ENCODE data around the gene ACSBG1.
"Not testable (repeated sequence)": the region's sequence is repeated elsewhere in the genome, so short reads cannot be mapped to it uniquely, and the experiment has no call there.

ACSBG1 gene

DNA sequence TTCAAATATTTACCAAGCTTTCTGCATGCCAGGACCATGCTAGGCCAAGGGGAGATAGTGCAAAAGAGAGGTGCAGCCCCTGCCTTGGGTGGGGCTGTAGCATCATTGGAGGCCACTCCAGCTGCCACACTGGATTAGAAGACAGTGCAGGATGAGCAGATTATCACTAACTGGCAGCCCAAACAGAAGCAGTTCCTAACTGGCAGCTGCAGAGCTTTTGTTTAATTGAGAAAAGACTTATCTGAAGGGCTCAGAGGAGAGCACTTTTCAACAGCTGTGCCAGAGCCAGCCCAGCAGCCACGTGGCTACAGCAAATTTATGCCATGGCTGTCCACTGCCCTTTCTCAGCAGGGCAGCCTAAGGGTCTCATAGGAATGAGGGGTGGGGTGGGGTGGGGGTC lies 13.5 kb upstream of the ACSBG1 start:
- no peak overlapping the region for H3K9ac ChIP-seq (ENCODE audit: low read length)
- H3K4me3 ChIP-seq (ENCODE audit: low read length): no peak overlapping the region
- no peaks in the 10 kb centered on the region for H3K9me3 ChIP-seq (ENCODE audit: control insufficient read depth, low read depth, low read length)
- no peaks in the 10 kb centered on the region for H3K4me1 ChIP-seq (ENCODE audit: control insufficient read depth, low read depth, low read length)
- no peaks in the 10 kb centered on the region for H3K36me3 ChIP-seq (ENCODE audit: control insufficient read depth, low read depth, low read length)
- H3K27me3 ChIP-seq (ENCODE audit: control insufficient read depth, insufficient read depth, low read length): no peaks in the 10 kb centered on the region
- H3K27ac ChIP-seq (ENCODE audit: low read length): no peak overlapping the region

DNA sequence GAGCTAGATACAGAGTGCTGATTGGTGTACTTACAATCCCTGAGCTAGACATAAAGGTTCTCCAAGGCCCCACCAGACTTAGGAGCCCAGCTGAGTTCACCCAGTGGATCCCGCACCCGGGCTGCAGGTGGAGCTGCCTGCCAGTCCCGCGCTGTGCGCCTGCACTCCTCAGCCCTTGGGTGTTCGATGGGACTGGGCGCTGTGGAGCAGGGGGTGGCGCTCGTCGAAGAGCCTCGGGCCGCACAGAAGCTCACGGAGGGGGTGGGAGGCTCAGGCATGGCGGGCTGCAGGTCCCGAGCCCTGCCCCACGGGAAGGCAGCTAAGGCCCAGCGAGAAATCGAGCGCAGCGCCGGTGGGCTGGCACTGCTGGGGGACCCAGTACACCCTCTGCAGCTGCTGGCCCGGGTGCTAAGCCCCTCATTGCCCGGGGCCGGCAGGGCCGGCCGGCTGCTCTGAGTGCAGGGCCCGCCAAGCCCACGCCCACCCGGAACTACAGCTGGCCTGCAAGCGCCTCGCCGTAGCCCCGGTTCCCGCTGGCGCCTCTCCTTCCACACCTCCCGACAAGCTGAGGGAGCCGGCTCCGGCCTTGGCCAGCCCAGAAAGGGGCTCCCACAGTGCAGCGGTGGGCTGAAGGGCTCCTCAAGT lies 11.7 kb upstream of the ACSBG1 start:
- not testable (repeated sequence) for H3K9me3 ChIP-seq (ENCODE audit: control insufficient read depth, low read depth, low read length); H3K4me3 ChIP-seq (ENCODE audit: low read length); H3K27ac ChIP-seq (ENCODE audit: low read length); H3K36me3 ChIP-seq (ENCODE audit: control insufficient read depth, low read depth, low read length); H3K27me3 ChIP-seq (ENCODE audit: control insufficient read depth, insufficient read depth, low read length); H3K4me1 ChIP-seq (ENCODE audit: control insufficient read depth, low read depth, low read length); H3K9ac ChIP-seq (ENCODE audit: low read length)

DNA sequence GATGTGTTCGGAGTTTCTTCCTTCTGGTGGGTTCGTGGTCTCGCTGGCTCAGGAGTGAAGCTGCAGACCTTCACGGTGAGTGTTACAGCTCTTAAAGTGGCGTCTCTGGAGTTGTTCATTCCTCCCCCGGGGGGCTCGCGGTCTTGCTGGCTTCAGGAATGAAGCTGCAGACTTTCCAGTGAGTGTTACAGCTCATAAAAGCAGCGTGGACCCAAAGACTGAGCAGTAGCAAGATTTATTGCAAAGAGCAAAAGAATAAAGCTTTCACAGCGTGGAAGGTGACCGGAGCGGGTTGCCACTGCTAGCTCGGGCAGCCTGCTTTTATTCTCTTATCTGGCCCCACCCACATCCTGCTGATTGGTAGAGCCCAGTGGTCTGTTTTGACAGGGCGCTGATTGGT lies 11.0 kb upstream of the ACSBG1 start:
- not testable (repeated sequence) for H3K9ac ChIP-seq (ENCODE audit: low read length); H3K4me3 ChIP-seq (ENCODE audit: low read length); H3K36me3 ChIP-seq (ENCODE audit: control insufficient read depth, low read depth, low read length); H3K27me3 ChIP-seq (ENCODE audit: control insufficient read depth, insufficient read depth, low read length); H3K27ac ChIP-seq (ENCODE audit: low read length); H3K9me3 ChIP-seq (ENCODE audit: control insufficient read depth, low read depth, low read length); H3K4me1 ChIP-seq (ENCODE audit: control insufficient read depth, low read depth, low read length)

DNA sequence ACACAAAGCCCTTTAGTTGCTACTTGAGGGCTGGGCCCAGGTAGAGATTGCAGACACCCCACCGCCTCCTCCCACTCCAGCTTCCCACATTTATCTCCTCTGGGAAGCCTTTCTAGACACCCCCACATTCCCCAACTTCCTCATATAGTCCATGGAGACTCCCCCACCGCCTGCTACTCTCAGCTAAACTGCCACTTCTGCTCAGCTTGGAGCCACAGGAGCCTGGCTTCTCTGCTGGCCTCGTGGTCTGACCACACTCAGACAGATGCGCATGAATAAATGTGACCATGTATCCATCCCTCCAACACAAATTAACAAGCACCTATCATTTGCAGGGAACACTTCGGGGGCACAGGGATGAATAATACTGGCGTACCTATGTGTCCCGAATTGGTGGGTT lies 10.5 kb upstream of the ACSBG1 start:
- no peaks in the 10 kb centered on the region for H3K36me3 ChIP-seq (ENCODE audit: control insufficient read depth, low read depth, low read length)
- H3K27me3 ChIP-seq (ENCODE audit: control insufficient read depth, insufficient read depth, low read length): no peaks in the 10 kb centered on the region
- no peaks in the 10 kb centered on the region for H3K9me3 ChIP-seq (ENCODE audit: control insufficient read depth, low read depth, low read length)
- no peaks in the 10 kb centered on the region for H3K4me1 ChIP-seq (ENCODE audit: control insufficient read depth, low read depth, low read length)
- no peak overlapping the region for H3K9ac ChIP-seq (ENCODE audit: low read length)
- no peak overlapping the region for H3K4me3 ChIP-seq (ENCODE audit: low read length)
- H3K27ac ChIP-seq (ENCODE audit: low read length): no peak overlapping the region

DNA sequence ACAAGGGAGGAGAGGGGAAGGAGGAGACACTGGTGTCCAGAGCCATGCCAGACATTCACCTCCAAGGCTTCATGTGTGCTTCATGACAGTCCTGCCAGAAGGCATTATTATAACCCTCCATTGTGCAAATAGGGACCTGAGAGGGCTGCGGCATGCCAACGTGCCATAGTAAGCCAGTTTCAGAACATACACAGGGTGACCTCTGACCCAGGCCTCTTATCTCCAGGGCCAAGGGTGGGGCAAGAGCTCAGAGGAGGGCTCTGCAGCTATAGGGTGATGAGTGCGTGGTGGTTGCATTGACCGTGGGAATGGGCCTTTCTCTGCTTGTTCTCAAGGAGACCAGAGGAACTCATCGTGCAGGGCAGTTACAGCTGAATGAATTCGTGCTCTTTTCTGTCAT lies 9.7 kb upstream of the ACSBG1 start:
- Histone ChIP-seq H3K4me3 (ENCODE audit: low read length) (no peak overlapping the region), H3K9me3 (ENCODE audit: control insufficient read depth, low read depth, low read length) (no peaks in the 10 kb centered on the region), H3K27me3 (ENCODE audit: control insufficient read depth, insufficient read depth, low read length) (no peaks in the 10 kb centered on the region), H3K36me3 (ENCODE audit: control insufficient read depth, low read depth, low read length) (no peaks in the 10 kb centered on the region), H3K27ac (ENCODE audit: low read length) (no peak overlapping the region), H3K9ac (ENCODE audit: low read length) (no peak overlapping the region), H3K4me1 (ENCODE audit: control insufficient read depth, low read depth, low read length) (no peaks in the 10 kb centered on the region)

DNA sequence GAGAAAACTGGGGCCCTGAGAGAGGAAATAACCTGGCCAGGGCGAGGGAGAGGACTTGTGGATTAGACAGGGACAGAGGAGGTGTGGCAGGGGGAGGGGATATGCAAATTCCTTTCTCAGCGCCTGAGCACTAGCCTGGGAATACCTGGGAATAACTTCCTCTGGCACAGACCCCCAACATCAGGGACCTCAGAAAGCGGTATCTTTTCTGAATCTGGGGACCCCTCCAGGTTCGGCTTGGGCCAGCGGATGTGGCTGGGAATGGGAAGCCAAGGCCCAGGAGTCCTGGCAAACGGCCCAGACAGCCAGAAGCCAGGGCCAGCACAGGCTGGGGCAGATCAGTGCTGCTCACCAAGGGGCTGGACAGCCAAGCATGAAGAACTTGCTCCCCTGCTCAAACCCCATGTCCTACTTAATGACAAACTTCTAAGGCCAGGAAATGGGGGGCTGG lies 9.2 kb upstream of the ACSBG1 start:
- Histone ChIP-seq H3K9ac (ENCODE audit: low read length) (no peak overlapping the region), H3K27me3 (ENCODE audit: control insufficient read depth, insufficient read depth, low read length) (no peaks in the 10 kb centered on the region), H3K4me1 (ENCODE audit: control insufficient read depth, low read depth, low read length) (no peaks in the 10 kb centered on the region), H3K27ac (ENCODE audit: low read length) (no peak overlapping the region), H3K4me3 (ENCODE audit: low read length) (no peak overlapping the region), H3K36me3 (ENCODE audit: control insufficient read depth, low read depth, low read length) (no peaks in the 10 kb centered on the region), H3K9me3 (ENCODE audit: control insufficient read depth, low read depth, low read length) (no peaks in the 10 kb centered on the region)

DNA sequence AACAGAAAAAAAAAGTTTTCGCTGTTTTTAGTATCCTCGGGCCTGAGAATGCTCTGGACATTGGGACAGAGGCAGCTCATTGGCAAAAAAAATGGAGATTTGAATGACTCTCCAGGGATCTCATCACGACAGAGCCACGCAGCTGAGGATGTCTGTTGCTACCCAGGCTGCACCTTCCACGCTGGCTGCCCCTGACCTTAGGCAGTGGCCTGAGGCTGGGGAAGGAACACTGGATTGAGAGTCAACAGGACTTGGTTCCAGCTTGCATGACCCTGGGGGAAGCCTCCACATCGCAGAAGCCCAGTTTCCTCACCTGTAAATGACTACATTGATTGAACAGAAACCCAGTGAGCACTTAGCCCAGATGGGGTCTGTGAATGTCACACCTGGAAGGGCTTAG lies 8.7 kb upstream of the ACSBG1 start:
- no peak overlapping the region for H3K4me3 ChIP-seq (ENCODE audit: low read length)
- no peaks in the 10 kb centered on the region for H3K36me3 ChIP-seq (ENCODE audit: control insufficient read depth, low read depth, low read length)
- no peak overlapping the region for H3K27ac ChIP-seq (ENCODE audit: low read length)
- H3K4me1 ChIP-seq (ENCODE audit: control insufficient read depth, low read depth, low read length): no peaks in the 10 kb centered on the region
- H3K9ac ChIP-seq (ENCODE audit: low read length): no peak overlapping the region
- no peaks in the 10 kb centered on the region for H3K9me3 ChIP-seq (ENCODE audit: control insufficient read depth, low read depth, low read length)
- H3K27me3 ChIP-seq (ENCODE audit: control insufficient read depth, insufficient read depth, low read length): no peaks in the 10 kb centered on the region

DNA sequence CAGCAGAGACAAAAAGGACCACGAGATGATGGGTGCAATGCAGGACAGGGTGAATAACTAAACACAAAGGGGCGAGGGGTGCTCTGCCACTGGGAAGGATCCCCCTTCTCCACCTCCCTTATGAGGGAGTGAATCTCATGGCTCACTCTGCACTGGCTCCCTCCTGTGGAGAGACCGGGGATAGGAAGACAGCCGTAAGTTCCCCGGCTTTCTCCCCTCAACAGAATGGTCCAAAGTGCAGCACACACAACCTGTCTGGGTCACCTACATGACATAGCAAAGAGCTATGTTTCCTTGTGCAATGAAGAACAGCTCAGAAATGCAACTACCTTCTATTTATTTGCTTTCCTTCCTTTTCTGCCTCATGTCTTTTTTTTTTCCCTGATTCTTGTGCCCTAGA lies 7.8 kb upstream of the ACSBG1 start:
- Histone ChIP-seq H3K4me1 (ENCODE audit: control insufficient read depth, low read depth, low read length) (no peaks in the 10 kb centered on the region), H3K4me3 (ENCODE audit: low read length) (no peak overlapping the region), H3K27me3 (ENCODE audit: control insufficient read depth, insufficient read depth, low read length) (no peaks in the 10 kb centered on the region), H3K27ac (ENCODE audit: low read length) (no peak overlapping the region), H3K9me3 (ENCODE audit: control insufficient read depth, low read depth, low read length) (no peaks in the 10 kb centered on the region), H3K36me3 (ENCODE audit: control insufficient read depth, low read depth, low read length) (no peaks in the 10 kb centered on the region), H3K9ac (ENCODE audit: low read length) (no peak overlapping the region)

DNA sequence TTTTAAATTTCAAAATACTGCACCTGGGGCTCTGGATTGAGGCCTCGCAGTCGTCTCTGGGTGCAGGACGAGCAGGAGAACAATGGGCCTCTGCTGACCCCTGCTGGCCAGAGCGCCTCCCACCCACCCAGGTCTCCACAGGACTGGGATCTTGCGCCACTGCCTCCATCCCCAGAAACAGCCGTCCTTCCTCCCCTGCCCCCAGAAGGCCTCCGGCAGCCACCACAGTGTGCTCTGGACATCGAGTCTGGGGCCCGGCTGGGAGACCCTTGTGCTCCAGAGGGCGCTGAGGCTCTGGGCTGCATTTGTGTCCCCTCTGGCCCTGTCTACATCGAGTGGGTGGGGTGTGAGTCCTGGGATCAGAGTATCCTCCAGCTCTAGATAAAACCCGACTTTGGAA lies 6.7 kb upstream of the ACSBG1 start:
- no peak overlapping the region for H3K9ac ChIP-seq (ENCODE audit: low read length)
- no peak overlapping the region for H3K27ac ChIP-seq (ENCODE audit: low read length)
- H3K9me3 ChIP-seq (ENCODE audit: control insufficient read depth, low read depth, low read length): no peaks in the 10 kb centered on the region
- H3K4me3 ChIP-seq (ENCODE audit: low read length): no peak overlapping the region
- no peaks in the 10 kb centered on the region for H3K4me1 ChIP-seq (ENCODE audit: control insufficient read depth, low read depth, low read length)
- H3K36me3 ChIP-seq (ENCODE audit: control insufficient read depth, low read depth, low read length): no peaks in the 10 kb centered on the region
- H3K27me3 ChIP-seq (ENCODE audit: control insufficient read depth, insufficient read depth, low read length): no peaks in the 10 kb centered on the region

DNA sequence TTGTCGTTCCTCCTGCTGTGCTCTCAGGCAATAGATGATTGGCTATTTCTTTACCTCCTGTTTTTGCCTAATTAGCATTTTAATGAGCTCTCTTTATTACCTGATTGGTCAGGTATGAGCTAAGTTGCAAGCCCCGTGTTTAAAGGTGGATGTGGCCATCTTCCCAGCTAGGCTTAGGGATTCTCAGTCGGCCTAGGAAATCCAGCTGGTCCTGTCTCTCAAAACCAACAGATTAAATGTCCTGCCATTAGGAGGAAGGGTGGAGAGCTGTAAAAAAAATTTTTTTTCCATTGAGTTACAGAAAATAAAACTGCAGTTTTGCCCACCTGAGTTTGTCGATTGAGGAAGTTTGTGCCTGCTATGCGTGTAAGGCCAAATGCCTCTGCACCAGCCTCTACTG lies 5.4 kb upstream of the ACSBG1 start:
- Histone ChIP-seq H3K36me3 (ENCODE audit: control insufficient read depth, low read depth, low read length) (no peaks in the 10 kb centered on the region), H3K9me3 (ENCODE audit: control insufficient read depth, low read depth, low read length) (no peaks in the 10 kb centered on the region), H3K9ac (ENCODE audit: low read length) (no peak overlapping the region), H3K27me3 (ENCODE audit: control insufficient read depth, insufficient read depth, low read length) (no peaks in the 10 kb centered on the region), H3K4me3 (ENCODE audit: low read length) (no peak overlapping the region), H3K4me1 (ENCODE audit: control insufficient read depth, low read depth, low read length) (peaks cover 8% of the 10 kb centered on the region), H3K27ac (ENCODE audit: low read length) (no peak overlapping the region)

DNA sequence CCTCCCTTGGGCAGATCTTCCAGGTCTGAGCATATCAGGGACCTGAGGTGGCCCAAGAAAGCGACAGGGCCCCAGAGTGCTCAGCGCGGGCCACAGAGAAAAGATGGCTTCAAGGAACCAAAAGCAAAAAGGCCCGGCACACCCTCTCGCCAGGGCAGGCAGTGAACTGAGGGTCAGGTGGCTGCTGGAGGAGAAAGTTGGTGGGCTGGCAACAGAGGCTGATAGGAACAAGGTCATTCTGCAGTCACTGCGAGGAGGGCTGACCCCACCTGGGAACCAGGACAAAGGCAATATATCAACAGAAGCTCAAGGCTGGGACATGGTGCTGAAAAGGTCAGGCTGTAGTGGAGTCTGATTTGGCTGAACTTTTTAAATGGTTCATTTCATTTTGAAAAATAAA lies 2.8 kb upstream of the ACSBG1 start:
- Histone ChIP-seq H3K9me3 (ENCODE audit: control insufficient read depth, low read depth, low read length) (no peaks in the 10 kb centered on the region), H3K4me3 (ENCODE audit: low read length) (no peak overlapping the region), H3K4me1 (ENCODE audit: control insufficient read depth, low read depth, low read length) (peaks cover 11% of the 10 kb centered on the region), H3K9ac (ENCODE audit: low read length) (no peak overlapping the region), H3K27me3 (ENCODE audit: control insufficient read depth, insufficient read depth, low read length) (no peaks in the 10 kb centered on the region), H3K36me3 (ENCODE audit: control insufficient read depth, low read depth, low read length) (no peaks in the 10 kb centered on the region), H3K27ac (ENCODE audit: low read length) (no peak overlapping the region)

DNA sequence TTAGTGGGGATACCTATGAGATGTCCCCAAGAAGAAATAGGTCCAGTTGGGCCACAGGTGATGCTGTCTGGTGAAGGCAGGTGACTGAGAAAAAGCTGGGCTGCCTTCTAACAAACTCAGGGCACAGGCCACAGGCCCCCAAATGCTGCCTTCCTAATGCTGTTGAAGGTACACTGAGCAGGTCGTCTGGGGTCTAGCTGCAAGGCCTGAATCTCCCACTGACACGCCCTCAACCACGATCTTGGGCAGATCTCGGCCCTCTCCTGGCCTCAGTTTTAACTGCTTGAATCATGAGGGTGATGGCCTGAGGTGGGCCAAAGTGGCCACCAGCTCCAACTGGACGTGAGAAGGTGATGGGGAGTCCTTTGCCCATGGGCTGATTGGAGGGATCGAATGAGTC lies 2.1 kb upstream of the ACSBG1 start:
- Histone ChIP-seq H3K9ac (ENCODE audit: low read length) (no peak overlapping the region), H3K9me3 (ENCODE audit: control insufficient read depth, low read depth, low read length) (no peaks in the 10 kb centered on the region)

More for the DNA sequence above, 2.1 kb upstream of the ACSBG1 start:
- no peak overlapping the region for H3K27ac ChIP-seq (ENCODE audit: low read length)
- H3K4me1 ChIP-seq (ENCODE audit: control insufficient read depth, low read depth, low read length): peaks cover 11% of the 10 kb centered on the region
- no peaks in the 10 kb centered on the region for H3K27me3 ChIP-seq (ENCODE audit: control insufficient read depth, insufficient read depth, low read length)
- no peaks in the 10 kb centered on the region for H3K36me3 ChIP-seq (ENCODE audit: control insufficient read depth, low read depth, low read length)
- H3K4me3 ChIP-seq (ENCODE audit: low read length): no peak overlapping the region
